Natural killer cell treated with Interleukin-12 subunit alpha and Interleukin-12 subunit beta and Interleukin-15 and Interleukin-18, amount 100 ng/mL, for 72 hours (primary cell): ENCODE data around the gene IRF9. TPM values are rescaled to one million over a fixed set of nuclear protein-coding genes. Genes with fewer than 3 reads are reported as not detected.
A peak's percentile ranks its signal among the peaks of the same experiment; 100 is the strongest.

Experiments used
- ATAC-seq, 2 donors: fragments of 150-1000 bp; cut with Tn5 transposase in 1 of 2; sonication (Bioruptor Pico), chemical (Tn5 transposase) in 1 of 2; 2 replicates each; pipeline ENCODE4 v1.10.0; 2021
- DNase-seq: peaks from one replicate; pipeline ENCODE4 v3.0.0; 2022; ENCODE audit warnings: low spot score
- H3K27ac Mint-ChIP-seq, 2 donors: 1 replicate in 1 of 2; 2 replicates in 1 of 2; pipeline ENCODE4 v1.8.0; 2022; ENCODE audit warnings: mixed read lengths in 2 of 2, mild to moderate bottlenecking in 1 of 2, moderate library complexity in 1 of 2
- H3K27me3 Mint-ChIP-seq, 2 donors: 1 replicate in 1 of 2; 2 replicates in 1 of 2; pipeline ENCODE4 v1.8.0; 2022; ENCODE audit warnings: mixed read lengths in 2 of 2
- H3K36me3 Mint-ChIP-seq: one replicate; pipeline ENCODE4 v1.8.0; 2022; ENCODE audit warnings: mixed read lengths
- H3K4me1 Mint-ChIP-seq, 2 donors: 1 replicate in 1 of 2; 2 replicates in 1 of 2; pipeline ENCODE4 v1.8.0; 2022; ENCODE audit warnings: low read depth in 2 of 2, mixed read lengths in 2 of 2, mild to moderate bottlenecking in 1 of 2
- H3K4me3 Mint-ChIP-seq: one replicate; pipeline ENCODE4 v1.8.0; 2022; ENCODE audit warnings: mixed read lengths
- H3K9me3 Mint-ChIP-seq: 2 replicates; pipeline ENCODE4 v1.8.0; 2022; ENCODE audit warnings: mixed read lengths
- total RNA-seq, 2 donors: library from RNA; stranded (reverse); gene quantifications; one replicate each; pipeline ENCODE4 v1.2.3, GENCODE V29; 2022

The IRF9 gene
- total RNA-seq, 2 donors from 2014 or later: 135 to 227 TPM

DNA sequence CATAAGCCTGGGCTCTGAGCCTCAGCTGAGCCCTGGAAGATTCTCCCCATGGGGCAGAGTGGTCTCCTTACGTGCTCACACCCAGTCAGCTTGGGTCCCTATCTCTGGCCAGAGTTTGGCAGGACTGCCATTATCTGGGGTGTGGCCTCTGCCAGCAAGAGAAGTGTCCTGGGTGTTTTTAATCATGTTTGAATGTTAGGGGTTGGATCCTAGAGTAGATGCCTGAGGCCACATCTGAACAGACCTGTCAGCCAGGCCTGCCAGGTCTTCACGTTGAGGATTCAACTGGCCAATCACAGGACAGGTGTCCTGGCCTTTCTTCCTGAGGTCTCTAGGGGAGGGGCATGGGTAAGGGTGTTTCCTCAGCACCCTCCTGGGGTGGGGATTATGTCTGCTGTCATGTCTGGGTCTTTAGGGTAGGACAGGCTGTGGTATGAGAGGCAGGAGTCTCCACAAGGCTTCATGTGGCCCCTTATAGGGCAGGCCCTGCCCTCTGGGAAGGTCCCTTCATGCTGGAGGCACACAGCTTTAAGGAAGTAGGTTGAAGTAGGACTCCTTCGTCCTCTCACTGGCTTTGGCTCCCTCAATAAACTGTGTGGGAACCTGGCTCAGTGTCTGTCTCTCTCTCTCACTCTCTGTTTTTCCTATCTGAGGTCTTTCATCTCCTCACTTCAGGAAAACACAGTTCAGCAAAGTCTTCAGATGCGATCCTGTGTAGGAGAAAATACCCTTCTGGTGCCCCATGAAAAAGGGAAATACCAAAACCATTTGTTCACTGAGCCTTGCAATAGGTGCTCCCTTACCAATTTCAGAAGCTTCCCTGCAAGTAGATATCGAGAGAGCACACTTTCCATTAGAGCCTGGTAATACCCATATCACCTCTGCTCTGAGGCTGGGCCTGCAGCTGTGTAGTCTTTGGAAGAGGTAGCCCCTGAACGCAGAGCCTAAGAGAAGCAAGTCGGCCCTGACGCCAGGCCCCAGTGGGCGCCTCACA is 37.3 kb upstream of the IRF9 start:
- peak; percentile 31 for DNase-seq
- H3K27me3 Mint-ChIP-seq: no peaks in the 10 kb centered on the region
- H3K9me3 Mint-ChIP-seq: no peaks in the 10 kb centered on the region
- no peaks in the 10 kb centered on the region for H3K4me1 Mint-ChIP-seq
- ATAC-seq: peak; percentile 11 to 32
- peaks cover 8% of the 10 kb centered on the region for H3K36me3 Mint-ChIP-seq
- peak overlapping the region in 1 of 2 donors; percentile 77 for H3K27ac Mint-ChIP-seq
- H3K4me3 Mint-ChIP-seq: no peak overlapping the region

DNA sequence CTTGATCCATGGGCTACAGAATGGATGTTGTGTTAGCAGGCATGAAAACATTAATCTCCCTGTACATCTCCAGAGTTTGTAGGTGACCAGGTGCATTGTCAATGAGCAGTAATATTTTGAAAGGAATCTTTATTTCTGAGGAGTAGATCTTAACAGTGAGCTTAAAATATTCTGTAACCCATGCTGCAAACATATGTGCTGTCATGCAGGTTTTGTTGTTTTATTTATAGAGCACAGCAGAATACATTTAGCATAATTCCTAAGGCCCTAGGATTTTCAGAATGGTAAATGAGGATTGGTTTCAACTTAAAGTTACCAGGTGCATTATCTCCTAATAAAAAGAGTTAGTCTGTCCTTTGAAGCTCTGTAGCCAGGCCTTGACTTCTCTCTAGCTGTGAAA is 34.1 kb upstream of the IRF9 start:
- ATAC-seq: no peak
- no peak overlapping the region for H3K27ac Mint-ChIP-seq
- H3K36me3 Mint-ChIP-seq: no peaks in the 10 kb centered on the region
- DNase-seq: no peak
- H3K4me1 Mint-ChIP-seq: no peaks in the 10 kb centered on the region
- no peaks in the 10 kb centered on the region for H3K9me3 Mint-ChIP-seq
- H3K4me3 Mint-ChIP-seq: no peak overlapping the region
- H3K27me3 Mint-ChIP-seq: no peaks in the 10 kb centered on the region

DNA sequence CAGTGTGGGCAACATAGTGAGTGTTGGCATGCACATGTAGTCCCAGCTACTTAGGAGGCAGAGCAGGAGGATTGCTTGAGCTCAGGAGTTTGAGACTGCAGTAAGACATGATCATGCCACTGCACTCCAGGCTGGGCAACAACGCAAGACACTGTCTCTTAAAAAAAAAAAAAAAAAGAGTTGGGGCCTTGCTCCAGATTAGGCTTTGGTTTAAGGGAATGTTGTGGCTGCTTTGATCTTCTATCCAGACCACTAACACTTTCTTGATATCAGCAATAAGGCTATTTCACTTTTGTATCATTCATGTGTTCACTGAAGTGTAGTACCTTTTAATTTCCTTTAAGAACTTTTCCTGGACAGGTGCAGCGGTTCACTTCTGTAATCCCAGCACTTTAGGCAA is 33.4 kb upstream of the IRF9 start:
- no peaks in the 10 kb centered on the region for H3K27me3 Mint-ChIP-seq
- no peaks in the 10 kb centered on the region for H3K9me3 Mint-ChIP-seq
- no peak overlapping the region for H3K4me3 Mint-ChIP-seq
- no peaks in the 10 kb centered on the region for H3K4me1 Mint-ChIP-seq
- no peak overlapping the region for H3K27ac Mint-ChIP-seq
- ATAC-seq (no peak), DNase-seq (peak; percentile 41)
- no peaks in the 10 kb centered on the region for H3K36me3 Mint-ChIP-seq

DNA sequence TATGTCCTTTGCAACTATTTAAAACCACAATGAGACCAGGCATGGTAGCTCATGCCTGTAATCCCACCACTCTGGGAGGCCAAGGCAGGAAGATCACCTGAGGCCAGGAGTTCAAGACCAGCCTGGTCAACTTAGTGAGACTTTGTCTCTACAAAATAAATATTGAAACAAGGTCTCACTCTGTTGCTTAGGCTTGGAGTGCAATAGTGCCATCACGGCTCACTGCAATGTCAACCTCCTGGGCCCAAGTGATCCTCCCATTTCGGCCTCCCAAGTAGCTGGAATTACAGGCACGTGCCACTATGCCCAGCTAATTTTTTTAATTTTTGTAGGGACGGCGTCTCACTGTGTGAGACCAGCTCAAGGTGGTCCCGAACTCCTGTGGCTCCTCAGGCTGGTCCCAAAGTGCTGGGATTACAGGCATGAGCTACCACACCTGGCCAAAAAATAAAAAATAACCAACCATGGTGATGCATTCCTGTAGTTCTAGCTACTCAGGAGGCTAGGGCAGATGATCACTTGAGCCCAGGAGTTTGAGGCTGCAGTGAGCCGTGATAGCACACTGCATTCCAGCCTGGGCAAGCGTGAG is 31.6 kb upstream of the IRF9 start:
- H3K27me3 Mint-ChIP-seq: no peaks in the 10 kb centered on the region
- ATAC-seq (no peak), DNase-seq (no peak)
- no peaks in the 10 kb centered on the region for H3K9me3 Mint-ChIP-seq
- H3K36me3 Mint-ChIP-seq: no peaks in the 10 kb centered on the region
- no peak overlapping the region for H3K27ac Mint-ChIP-seq
- no peak overlapping the region for H3K4me3 Mint-ChIP-seq
- H3K4me1 Mint-ChIP-seq: no peaks in the 10 kb centered on the region

DNA sequence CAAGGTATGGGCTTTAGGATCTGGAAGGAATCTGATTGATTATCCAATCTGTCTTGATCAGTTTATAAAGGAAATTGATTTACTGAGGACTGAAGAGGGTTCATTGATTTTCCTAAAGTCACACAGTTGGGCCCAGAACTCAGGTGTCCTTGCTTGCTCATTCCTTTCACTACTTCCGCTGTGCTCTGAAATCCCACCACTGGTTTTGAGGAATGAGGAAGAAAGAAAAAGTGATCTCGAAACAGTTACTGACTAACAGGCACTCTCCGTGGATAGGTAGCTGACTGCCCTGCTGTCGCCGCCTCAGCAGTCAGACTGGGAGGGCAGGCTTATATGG is 30.7 kb upstream of the IRF9 start, which contains the start of gene FITM1:
FITM1 (plus strand) TSS at position 280 of the 337 bp plus-strand sequence. CDS start 905 bp downstream, outside the sequence.
- no peaks in the 10 kb centered on the region for H3K36me3 Mint-ChIP-seq
- no peak within 1 kb of the TSS for H3K4me3 Mint-ChIP-seq
- DNase-seq (peak; percentile 22), ATAC-seq (no peak)
- peaks cover 3 to 4% of the 10 kb centered on the region in 2 donors for H3K4me1 Mint-ChIP-seq
- no peaks in the 10 kb centered on the region for H3K9me3 Mint-ChIP-seq
- H3K27ac Mint-ChIP-seq: no peak within 1 kb of the TSS
- no peaks in the 10 kb centered on the region for H3K27me3 Mint-ChIP-seq

DNA sequence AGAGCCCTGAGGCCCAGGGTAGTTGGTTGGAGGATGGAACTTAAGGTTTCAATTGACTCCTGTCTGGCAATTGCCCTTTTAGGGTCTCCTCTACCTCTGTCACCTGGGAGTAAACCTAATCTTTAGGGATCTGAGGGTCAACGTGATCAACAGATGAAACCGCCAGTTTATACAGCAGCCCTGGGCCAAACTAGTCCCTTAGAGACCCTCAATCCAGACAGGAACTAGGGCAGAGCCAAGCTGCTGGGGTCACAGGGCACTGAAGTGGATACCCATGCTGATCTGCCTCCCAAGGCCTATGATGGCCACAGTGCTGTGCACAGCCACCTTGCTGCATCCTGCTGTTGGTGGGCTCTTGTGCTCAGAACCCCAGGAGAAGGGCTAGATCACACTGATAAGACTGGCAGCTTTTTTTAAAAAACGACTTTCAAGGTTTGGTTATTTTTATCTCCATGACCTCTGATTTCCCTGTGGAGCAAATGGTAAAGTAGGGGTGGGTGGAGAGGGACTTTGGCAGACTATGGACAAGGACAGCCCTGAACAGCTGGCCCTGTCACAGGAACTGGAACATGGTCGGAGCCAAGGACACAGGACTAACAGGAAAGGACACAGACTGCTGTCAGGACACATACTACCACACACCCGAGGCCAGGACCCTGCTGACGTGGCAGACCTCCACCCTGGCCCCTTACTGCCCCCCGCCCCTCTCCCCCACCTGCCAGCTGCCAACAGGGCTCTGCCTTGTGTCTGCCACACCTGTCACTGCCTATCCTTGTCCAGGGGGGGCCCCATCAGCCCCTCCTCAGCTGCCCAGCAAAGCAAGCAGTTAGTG is 30.1 kb upstream of the IRF9 start:
- DNase-seq (peak; percentile 57), ATAC-seq (no peak)
- Mint-ChIP-seq H3K36me3 (no peaks in the 10 kb centered on the region), H3K4me3 (no peak overlapping the region), H3K27me3 (no peaks in the 10 kb centered on the region), H3K9me3 (no peaks in the 10 kb centered on the region), H3K4me1 (peaks cover 6 to 7% of the 10 kb centered on the region in 2 donors), H3K27ac (no peak overlapping the region)

DNA sequence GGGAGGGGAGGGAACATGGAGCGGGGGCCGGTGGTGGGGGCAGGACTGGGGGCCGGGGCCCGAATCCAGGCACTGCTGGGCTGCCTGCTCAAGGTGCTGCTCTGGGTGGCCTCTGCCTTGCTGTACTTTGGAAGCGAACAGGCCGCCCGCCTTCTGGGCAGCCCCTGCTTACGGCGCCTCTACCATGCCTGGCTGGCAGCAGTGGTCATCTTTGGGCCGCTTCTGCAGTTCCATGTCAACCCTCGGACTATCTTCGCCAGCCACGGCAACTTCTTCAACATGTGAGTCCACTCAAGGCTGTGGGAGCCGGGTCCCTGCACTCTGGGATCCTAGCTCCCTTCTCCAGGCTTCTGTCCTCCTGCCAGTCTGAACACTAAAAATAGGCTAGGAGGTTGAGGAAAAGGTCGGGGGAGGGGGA is 29.5 kb upstream of the IRF9 start:
- DNase-seq (peak; percentile 41), ATAC-seq (no peak)
- H3K27me3 Mint-ChIP-seq: no peaks in the 10 kb centered on the region
- no peaks in the 10 kb centered on the region for H3K36me3 Mint-ChIP-seq
- no peak overlapping the region for H3K27ac Mint-ChIP-seq
- H3K4me3 Mint-ChIP-seq: no peak overlapping the region
- peaks cover 7 to 8% of the 10 kb centered on the region in 2 donors for H3K4me1 Mint-ChIP-seq
- H3K9me3 Mint-ChIP-seq: no peaks in the 10 kb centered on the region

DNA sequence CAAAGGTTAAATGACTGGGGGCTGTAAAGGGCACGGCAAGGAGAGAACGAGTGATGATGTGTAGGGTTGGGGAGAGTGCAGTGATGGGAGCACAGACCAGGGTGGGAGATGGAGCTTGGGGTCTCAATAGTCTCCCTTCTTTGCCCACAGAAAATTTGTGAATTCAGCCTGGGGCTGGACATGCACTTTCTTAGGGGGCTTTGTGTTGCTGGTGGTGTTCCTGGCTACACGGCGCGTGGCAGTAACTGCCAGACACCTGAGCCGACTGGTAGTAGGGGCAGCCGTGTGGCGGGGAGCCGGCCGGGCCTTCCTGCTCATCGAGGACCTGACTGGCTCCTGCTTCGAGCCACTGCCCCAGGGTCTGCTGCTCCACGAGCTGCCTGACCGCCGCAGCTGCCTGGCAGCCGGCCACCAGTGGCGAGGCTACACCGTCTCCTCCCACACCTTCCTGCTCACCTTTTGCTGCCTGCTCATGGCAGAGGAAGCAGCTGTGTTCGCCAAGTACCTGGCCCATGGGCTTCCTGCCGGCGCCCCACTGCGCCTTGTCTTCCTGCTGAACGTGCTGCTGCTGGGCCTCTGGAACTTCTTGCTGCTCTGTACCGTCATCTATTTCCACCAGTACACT is 28.9 kb upstream of the IRF9 start:
- Mint-ChIP-seq H3K9me3 (no peaks in the 10 kb centered on the region), H3K27ac (no peak overlapping the region), H3K4me3 (no peak overlapping the region), H3K4me1 (peaks cover 13 to 14% of the 10 kb centered on the region in 2 donors), H3K27me3 (no peaks in the 10 kb centered on the region), H3K36me3 (peaks cover 3% of the 10 kb centered on the region)
- DNase-seq: peak; percentile 42
- no peak for ATAC-seq

DNA sequence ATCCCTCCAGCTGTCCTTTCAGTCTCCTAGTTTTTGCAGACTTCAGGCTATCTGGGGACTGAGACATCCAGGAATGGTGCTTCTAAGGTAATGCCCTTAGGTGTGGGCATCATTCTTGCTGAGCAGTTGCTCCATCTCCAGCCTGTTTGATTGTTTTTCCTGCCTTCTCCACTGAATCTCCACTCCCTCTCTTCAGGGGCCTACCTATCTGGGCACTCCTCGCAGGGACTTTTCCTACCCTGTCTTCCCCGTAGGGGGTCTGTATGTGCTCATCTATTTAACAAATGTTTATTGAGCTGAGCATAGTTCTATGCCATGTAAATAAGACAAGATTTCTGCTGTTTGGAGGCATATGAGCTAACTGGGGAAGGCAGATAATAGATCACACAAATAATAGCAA is 28.1 kb upstream of the IRF9 start:
- Mint-ChIP-seq H3K27me3 (no peaks in the 10 kb centered on the region), H3K36me3 (peaks cover 4% of the 10 kb centered on the region), H3K4me1 (peaks cover 16% of the 10 kb centered on the region in 2 donors), H3K4me3 (no peak overlapping the region), H3K27ac (no peak overlapping the region), H3K9me3 (no peaks in the 10 kb centered on the region)
- no peak for ATAC-seq
- peak; percentile 16 for DNase-seq

DNA sequence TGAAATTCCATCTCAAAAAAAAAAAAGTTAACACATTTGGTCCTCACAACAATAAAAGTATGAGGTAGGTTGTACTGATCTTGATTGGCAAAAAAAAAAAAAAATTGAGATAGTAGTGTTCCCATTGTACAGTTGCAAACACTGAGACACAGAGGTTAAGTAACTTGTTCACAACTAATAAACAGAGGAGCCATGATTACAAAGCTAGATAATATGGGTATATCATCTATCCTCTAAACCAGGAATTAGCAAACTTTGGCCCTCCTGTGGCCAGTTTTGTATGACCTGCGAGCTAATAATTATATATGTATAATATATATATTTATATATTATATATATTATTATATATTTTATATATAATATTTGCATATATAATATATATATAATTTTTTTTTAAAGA is 27.3 kb upstream of the IRF9 start:
- Mint-ChIP-seq H3K9me3 (no peaks in the 10 kb centered on the region), H3K4me1 (peaks cover 19 to 21% of the 10 kb centered on the region in 2 donors), H3K27ac (no peak overlapping the region), H3K27me3 (no peaks in the 10 kb centered on the region), H3K4me3 (no peak overlapping the region), H3K36me3 (peaks cover 4% of the 10 kb centered on the region)
- DNase-seq (no peak), ATAC-seq (no peak)

DNA sequence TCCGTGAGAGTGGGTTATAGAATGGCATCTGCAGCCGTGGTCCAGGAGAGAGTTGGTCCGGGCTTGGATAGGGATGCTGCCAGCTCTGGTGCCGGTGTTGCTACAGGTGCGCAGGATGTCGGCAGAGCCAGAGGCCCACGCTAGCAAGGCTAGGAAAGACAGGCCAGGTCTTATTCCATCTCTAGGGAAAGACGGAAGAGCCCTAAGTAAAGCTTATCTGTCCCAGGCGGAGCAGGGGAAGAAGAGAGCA is 25.6 kb upstream of the IRF9 start:
- H3K9me3 Mint-ChIP-seq: no peaks in the 10 kb centered on the region
- H3K27ac Mint-ChIP-seq: peak overlapping the region; percentile 59 to 84
- DNase-seq (no peak), ATAC-seq (no peak)
- H3K4me1 Mint-ChIP-seq: peaks cover 31% of the 10 kb centered on the region in 2 donors
- H3K36me3 Mint-ChIP-seq: peaks cover 13% of the 10 kb centered on the region
- peak overlapping the region; percentile 89 for H3K4me3 Mint-ChIP-seq
- H3K27me3 Mint-ChIP-seq: no peaks in the 10 kb centered on the region

DNA sequence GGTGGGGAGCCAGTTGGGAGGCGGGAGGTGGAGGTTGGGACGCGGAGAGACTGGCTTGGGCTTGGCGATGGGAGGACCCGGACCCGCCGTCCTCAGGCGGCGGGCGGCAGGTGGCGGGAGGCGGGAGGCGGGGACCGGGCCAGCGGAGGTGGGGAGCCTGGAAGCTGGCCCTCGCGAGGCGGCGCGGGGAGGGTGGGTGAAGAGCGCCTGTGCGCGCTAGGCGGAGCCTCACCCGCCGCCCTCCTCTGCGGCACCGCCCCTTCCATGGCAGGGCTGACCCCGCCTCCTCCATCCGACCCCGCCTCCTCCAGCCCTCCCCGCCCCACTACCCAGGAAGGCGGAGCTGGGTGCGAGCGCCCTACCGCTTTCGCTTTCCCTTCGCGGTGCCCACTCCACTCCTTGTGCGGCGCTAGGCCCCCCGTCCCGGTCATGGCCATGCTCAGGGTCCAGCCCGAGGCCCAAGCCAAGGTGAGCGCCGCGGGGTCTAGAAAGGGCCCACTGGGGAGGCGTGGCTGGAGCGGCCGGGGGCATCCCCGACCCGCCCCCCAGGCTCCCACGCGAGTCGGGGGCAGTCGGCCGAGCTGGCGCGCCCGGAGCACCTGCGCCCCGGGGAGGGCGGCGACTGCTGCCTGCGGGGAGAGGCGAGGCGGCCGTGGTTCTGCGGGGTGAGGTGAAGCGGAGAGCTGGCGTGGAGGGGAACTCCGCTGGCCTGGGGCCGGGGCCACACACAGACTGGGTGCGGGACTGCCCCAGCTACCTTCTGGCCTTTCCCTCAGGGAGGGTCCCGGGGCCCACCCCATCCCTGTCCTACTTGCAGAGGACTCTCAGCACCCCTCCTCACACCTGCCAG is 25.0 kb upstream of the IRF9 start, which contains the start of gene PSME1:
PSME1 (plus strand) TSS at position 361 of the 850 bp plus-strand sequence; CDS start at position 430, 69 bp downstream.
- H3K27me3 Mint-ChIP-seq: no peaks in the 10 kb centered on the region
- H3K27ac Mint-ChIP-seq: peak within 1 kb of the TSS; percentile 83 to 90
- H3K9me3 Mint-ChIP-seq: no peaks in the 10 kb centered on the region
- H3K4me3 Mint-ChIP-seq: peak within 1 kb of the TSS; percentile 89
- peaks cover 31 to 35% of the 10 kb centered on the region in 2 donors for H3K4me1 Mint-ChIP-seq
- ATAC-seq (peak; percentile 98 to 99), DNase-seq (peak; percentile 96)
- H3K36me3 Mint-ChIP-seq: peaks cover 13% of the 10 kb centered on the region
